H1 (cell line): ENCODE results near the gene CACNA1G. TPM values are rescaled to one million over a fixed set of nuclear protein-coding genes. Genes with fewer than 3 reads are reported as not detected.

Source experiments
- CTCF ChIA-PET: fragments of 300-600 bp; sonication (Branson Sonifier 250); formaldehyde crosslinking; loops from one replicate; lab custom pipeline; 2021; ENCODE audit not compliant: partially characterized antibody; lab: Charles Lee
- POLR2A ChIA-PET: fragments of 300-600 bp; sonication (Branson Sonifier 250); formaldehyde crosslinking; loops from one replicate; lab custom pipeline; 2021; ENCODE audit warnings: inconsistent platforms; ENCODE audit not compliant: partially characterized antibody; lab: Charles Lee
- DNase-seq, 2 experiments: peaks; one replicate each; pipeline versions ENCODE4 v3.0.0 to v3.0.0-alpha.2; 2010 to 2022; ENCODE audit warnings: low spot score in 2 of 2, low read depth in 1 of 2, mixed read lengths in 1 of 2
- FAIRE-seq: peaks from 2 replicates; lab custom pipeline; 2011; peaks lifted over from hg19 to GRCh38; lab: Jason Lieb, UNC
- H2AFZ ChIP-seq: 2 replicates; pipeline ENCODE4 v1.8.1; 2012; ENCODE audit warnings: low read length, inconsistent platforms
- H2AK5ac ChIP-seq: 2 replicates; pipeline ENCODE4 v1.6.1; 2013; ENCODE audit warnings: low read depth, low read length
- H2BK120ac ChIP-seq: replicated peaks from 2 replicates; pipeline ENCODE3; 2013; ENCODE audit warnings: low read depth, low read length, inconsistent platforms
- H2BK12ac ChIP-seq: 2 replicates; pipeline ENCODE4 v1.6.1; 2013; ENCODE audit warnings: low read depth, low read length
- H2BK15ac ChIP-seq: 2 replicates; pipeline ENCODE4 v1.6.1; 2013; ENCODE audit warnings: low read length
- H2BK20ac ChIP-seq: 2 replicates; pipeline ENCODE4 v1.6.1; 2013; ENCODE audit warnings: low read length
- H2BK5ac ChIP-seq: 2 replicates; pipeline ENCODE4 v1.6.1; 2013; ENCODE audit warnings: low read depth, low read length
- H3K14ac ChIP-seq: 2 replicates; pipeline ENCODE4 v1.6.1; 2013; ENCODE audit warnings: inconsistent platforms; ENCODE audit not compliant: insufficient read length
- H3K18ac ChIP-seq: 2 replicates; pipeline ENCODE4 v1.6.1; 2013; ENCODE audit warnings: low read length; ENCODE audit errors: extremely low read depth
- H3K23ac ChIP-seq: 2 replicates; pipeline ENCODE4 v1.6.1; 2013; ENCODE audit warnings: inconsistent platforms; ENCODE audit not compliant: insufficient read length
- H3K23me2 ChIP-seq: 2 replicates; pipeline ENCODE4 v1.6.1; 2013; ENCODE audit warnings: low read depth, low read length
- H3K27ac ChIP-seq: 2 replicates; pipeline ENCODE4 v1.6.1; 2011; ENCODE audit warnings: low read depth, low read length, inconsistent platforms
- H3K27me3 ChIP-seq, 4 experiments: replicated peaks in 1 of 4; 1 replicate in 1 of 4; 2 replicates in 3 of 4; pipeline versions ENCODE4 v1.6.1 to v1.8.1; 2011 to 2013; ENCODE audit warnings: low read length in 3 of 4, mild to moderate bottlenecking in 3 of 4, inconsistent platforms in 2 of 4, mixed read lengths in 2 of 4, moderate library complexity in 1 of 4; ENCODE audit not compliant: control insufficient read depth in 3 of 4, insufficient read depth in 3 of 4; ENCODE audit errors: extremely low read depth in 1 of 4
- H3K36me3 ChIP-seq, 4 experiments: 2 replicates each; pipeline versions ENCODE4 v1.6.1 to v1.8.1; 2011 to 2013; ENCODE audit warnings: mild to moderate bottlenecking in 4 of 4, low read length in 3 of 4, moderate library complexity in 2 of 4, control low read depth in 1 of 4, inconsistent platforms in 1 of 4; ENCODE audit not compliant: insufficient read depth in 4 of 4, control insufficient read depth in 2 of 4
- H3K4ac ChIP-seq: replicated peaks from 2 replicates; pipeline ENCODE3; 2013; ENCODE audit warnings: low read length, low read depth, mixed read lengths, inconsistent platforms; ENCODE audit not compliant: insufficient read length
- H3K4me1 ChIP-seq, 4 experiments: replicated peaks in 1 of 4; 1 replicate in 1 of 4; 2 replicates in 3 of 4; pipeline versions ENCODE4 v1.6.1 to v1.8.1; 2011 to 2013; ENCODE audit warnings: low read length in 3 of 4, inconsistent platforms in 2 of 4, mixed read lengths in 1 of 4; ENCODE audit not compliant: insufficient read depth in 4 of 4, control insufficient read depth in 3 of 4
- H3K4me2 ChIP-seq, 2 experiments: 2 replicates each; pipeline versions ENCODE4 v1.6.1 to v1.8.1; 2011 to 2013; ENCODE audit warnings: low read depth in 2 of 2, low read length in 2 of 2, control low read depth in 1 of 2, inconsistent platforms in 1 of 2, mild to moderate bottlenecking in 1 of 2; ENCODE audit not compliant: insufficient read depth in 1 of 2
- H3K4me3 ChIP-seq, 4 experiments: fragments of 200-600, 300-600 bp in 1 of 4; sonication (generic), shearing (Covaris generic), sonication (Bioruptor Twin) in 1 of 4; 2 replicates each; pipeline versions ENCODE4 v1.5.1 to v1.8.1; 2011 to 2016; ENCODE audit warnings: low read length in 4 of 4, low read depth in 3 of 4, control low read depth in 2 of 4, inconsistent platforms in 2 of 4, mild to moderate bottlenecking in 2 of 4, mixed read lengths in 1 of 4, moderate library complexity in 1 of 4; ENCODE audit not compliant: insufficient read depth in 2 of 4; ENCODE audit errors: extremely low read depth in 1 of 4
- H3K56ac ChIP-seq: replicated peaks from 2 replicates; pipeline ENCODE3; 2013; ENCODE audit warnings: low read depth, mild to moderate bottlenecking, mixed read lengths, low read length, inconsistent platforms; ENCODE audit not compliant: insufficient read length
- H3K79me1 ChIP-seq: 2 replicates; pipeline ENCODE4 v1.6.1; 2013; ENCODE audit warnings: low read depth, low read length, control low read depth
- H3K79me2 ChIP-seq, 2 experiments: 2 replicates each; pipeline versions ENCODE4 v1.6.1 to v1.8.1; 2012 to 2013; ENCODE audit warnings: low read length in 2 of 2, mild to moderate bottlenecking in 2 of 2, inconsistent platforms in 1 of 2; ENCODE audit not compliant: insufficient read depth in 2 of 2, control insufficient read depth in 1 of 2
- H3K9ac ChIP-seq, 4 experiments: replicated peaks in 1 of 4; 1 replicate in 1 of 4; 2 replicates in 3 of 4; pipeline versions ENCODE4 v1.6.1 to v1.8.1; 2011 to 2013; ENCODE audit warnings: low read depth in 3 of 4, low read length in 3 of 4, control low read depth in 2 of 4, mild to moderate bottlenecking in 2 of 4, moderate library complexity in 2 of 4, inconsistent platforms in 1 of 4; ENCODE audit errors: extremely low read depth in 1 of 4
- H3K9me3 ChIP-seq, 2 experiments: 2 replicates each; pipeline versions ENCODE4 v1.6.1 to v1.8.1; 2012 to 2013; ENCODE audit warnings: mild to moderate bottlenecking in 2 of 2, moderate library complexity in 2 of 2, control low read depth in 1 of 2, inconsistent platforms in 1 of 2, low read depth in 1 of 2, low read length in 1 of 2, mixed read lengths in 1 of 2; ENCODE audit not compliant: insufficient read depth in 2 of 2
- H4K20me1 ChIP-seq, 2 experiments: replicated peaks in 1 of 2; 2 replicates each; pipeline versions ENCODE3 to v1.8.1; 2011 to 2013; ENCODE audit warnings: inconsistent platforms in 2 of 2, low read length in 2 of 2, mild to moderate bottlenecking in 1 of 2; ENCODE audit not compliant: insufficient read depth in 2 of 2, control insufficient read depth in 1 of 2
- H4K5ac ChIP-seq: 2 replicates; pipeline ENCODE4 v1.6.1; 2013; ENCODE audit warnings: low read length, low read depth, mixed read lengths, inconsistent platforms; ENCODE audit not compliant: insufficient read length
- H4K8ac ChIP-seq: 2 replicates; pipeline ENCODE4 v1.8.0; 2013; ENCODE audit warnings: mild to moderate bottlenecking, moderate library complexity, low read length, inconsistent platforms; ENCODE audit not compliant: insufficient read depth; ENCODE audit errors: extremely low read depth
- H4K91ac ChIP-seq: replicated peaks from 2 replicates; pipeline ENCODE3; 2013; ENCODE audit warnings: low read length, mixed read lengths, inconsistent platforms; ENCODE audit not compliant: insufficient read length
- ASH2L ChIP-seq: fragments of 200-600, 300-600 bp; sonication (generic); IDR thresholded peaks from one replicate; pipeline ENCODE4 v1.7.1; 2017; ENCODE audit warnings: low read length
- CEBPB ChIP-seq: IDR thresholded peaks from 2 replicates; pipeline ENCODE4 v1.6.1; 2012; ENCODE audit warnings: low read depth, low read length
- CTCF ChIP-seq, 3 experiments: IDR thresholded peaks; 1 replicate in 2 of 3; 2 replicates in 1 of 3; pipeline versions ENCODE4 v1.5.1 to v1.6.1; 2011; ENCODE audit warnings: low read length in 3 of 3, mild to moderate bottlenecking in 3 of 3, inconsistent platforms in 2 of 3, low read depth in 1 of 3, moderate library complexity in 1 of 3; ENCODE audit not compliant: insufficient read depth in 1 of 3; ENCODE audit errors: control extremely low read depth in 1 of 3
- POU5F1 ChIP-seq: IDR thresholded peaks from 2 replicates; pipeline ENCODE4 v1.6.1; 2011; ENCODE audit warnings: low read depth, mild to moderate bottlenecking, low read length, moderate library complexity
- RAD21 ChIP-seq, 2 experiments: IDR thresholded peaks in 1 of 2; conservative IDR thresholded peaks in 1 of 2; 2 replicates each; pipeline ENCODE4 v1.6.1; 2011; ENCODE audit warnings: low read depth in 2 of 2, low read length in 2 of 2, improper control_type of control experiment in 1 of 2, inconsistent platforms in 1 of 2, mild to moderate bottlenecking in 1 of 2, moderate library complexity in 1 of 2
- SAP30 ChIP-seq: fragments of 300-600 bp; sonication (generic); IDR thresholded peaks from 2 replicates; pipeline ENCODE4 v1.7.1; 2012; ENCODE audit warnings: low read length, moderate library complexity, mild to moderate bottlenecking, inconsistent platforms; ENCODE audit not compliant: insufficient read depth, insufficient replicate concordance
- SP1 ChIP-seq: IDR thresholded peaks from 2 replicates; pipeline ENCODE4 v1.6.1; 2011; ENCODE audit warnings: low read depth, low read length
- TBP ChIP-seq: IDR thresholded peaks from 2 replicates; pipeline ENCODE4 v1.6.1; 2011; ENCODE audit warnings: low read depth, low read length, improper control_type of control experiment
- WGBS, 2 experiments: shearing (Covaris generic) in 1 of 2; methylation state at CpG; one replicate each; pipeline versions ENCODE4 v1.1.6 to v1.1.7; 2013 to 2015; ENCODE audit warnings: low lambda C conversion rate in 2 of 2, mixed read lengths in 2 of 2, inconsistent platforms in 1 of 2, low coverage in 1 of 2, missing lambda C conversion rate in 1 of 2; ENCODE audit not compliant: insufficient replicate concordance in 2 of 2, insufficient coverage in 1 of 2, insufficient read length in 1 of 2; ENCODE audit errors: extremely low coverage in 1 of 2, missing lambda C conversion rate in 1 of 2; 5-methylcytosine and 5-hydroxymethylcytosine counted together
- polyA plus RNA-seq, 7 experiments: library from polyadenylated mRNA; depleted of rRNA in 3 of 7; stranded (reverse) in 5 of 7; unstranded in 2 of 7; fragments of >200 nt in 5 of 7; fragments of 200-250 nt in 2 of 7; gene quantifications; 1 replicate in 5 of 7; 2 replicates in 1 of 7; 4 replicates in 1 of 7; pipeline versions ENCODE4 v1.2.1 to v1.2.3, GENCODE V29; 2011 to 2013; ENCODE audit warnings: missing spikeins in 2 of 7, mixed read lengths in 2 of 7
- total RNA-seq: library from RNA; stranded (reverse); fragmentation: NEBNext Ultra II Directional; extraction: Animal tissue kit (Norgen Biotek cat#: 25700); gene quantifications from 2 replicates; pipeline ENCODE4 v1.2.1, GENCODE V29; 2021

The CACNA1G gene
- total and polyA plus RNA-seq, 2 of the 8 experiments (the other 6 are each of a cell fraction or from before 2014, with no cell fraction given), result 2.9 to 4.9 TPM

- Histone ChIP-seq H2BK5ac (no peak overlapping the region), H3K56ac (no peak overlapping the region), H3K4me3 (no peak overlapping the region), H2BK12ac (no peak overlapping the region), H3K9me3 (no peaks in the 10 kb centered on the region), H2BK120ac (no peak overlapping the region), H3K9ac (no peak overlapping the region), H4K8ac (no peak overlapping the region), H4K20me1 (no peaks in the 10 kb centered on the region), H4K91ac (no peak overlapping the region), H3K4me1 (peaks cover 3 to 8% (median 5%) of the 10 kb centered on the region in 4 experiments; a peak in 6 of 7 replicates), H3K23ac (no peak overlapping the region), H3K27ac (no peak overlapping the region), H3K14ac (no peak overlapping the region), H2AK5ac (no peak overlapping the region), H3K23me2 (no peaks in the 10 kb centered on the region), H3K79me2 (no peaks in the 10 kb centered on the region), H3K36me3 (no peaks in the 10 kb centered on the region), H4K5ac (no peak overlapping the region), H3K18ac (no peak overlapping the region), H3K27me3 (no peaks in the 10 kb centered on the region), H3K4me2 (no peak overlapping the region), H2BK20ac (no peak overlapping the region), H3K79me1 (no peaks in the 10 kb centered on the region), H2BK15ac (no peak overlapping the region), H2AFZ (no peak overlapping the region), H3K4ac (no peak overlapping the region)
- CTCF ChIA-PET, result interaction anchor here (0.6 to 10.0 kb wide), 18 partner anchors 10 to 361 kb away, joined by 3 to 96 read pairs (median 4); no protein-coding TSS in a partner anchor
- DNase-seq, result peak in 1 of 2 experiments; percentile 58
- TF ChIP-seq SP1 (no peak), CEBPB (no peak), TBP (no peak), CTCF (IDR thresholded peaks at IDR 0.05; ENCODE audit: control extremely low read depth in 1 of 3, insufficient read depth in 1 of 3, low read depth in 1 of 3, low read length in 3 of 3) (peak; percentile 40 to 62 (median 43)), ASH2L (no peak), SAP30 (no peak), RAD21 (IDR thresholded peaks at IDR 0.05 in 1 of 2, conservative IDR thresholded peaks at IDR 0.05 in 1 of 2; ENCODE audit: low read depth in 2 of 2, low read length in 2 of 2) (peak; percentile 63 to 79), POU5F1 (no peak)
- 84% methylated on average over 5 of the region's 10 CpGs; no CpG with 5 or more reads in 1 of the 2 experiments for WGBS, 2 experiments
- no peak for FAIRE-seq
- POLR2A ChIA-PET, result interaction anchor here (0.6 to 1.3 kb wide), 2 partner anchors 14 to 20 kb away, joined by 3 read pairs; no protein-coding TSS in a partner anchor
These were observed 98.7 kb downstream of the CACNA1G start for GRCh38 chr17:50659179-50659578.
